WERI-Rb-1 (cell line): ENCODE data around the gene PNPLA4.

Experiments
- DNase-seq: peaks from one replicate; pipeline ENCODE4 v3.0.0-alpha.2; 2020
- H3K27ac ChIP-seq: fragments of 250-450 bp; sonication (Bioruptor Pico); 2 replicates; pipeline ENCODE4 v1.5.1; 2020; ENCODE audit warnings: mild to moderate bottlenecking, moderate library complexity
- H3K27me3 ChIP-seq: fragments of 250-450 bp; sonication (Bioruptor Pico); 2 replicates; pipeline ENCODE4 v1.5.1; 2021; ENCODE audit warnings: mild to moderate bottlenecking, low read depth, moderate library complexity; ENCODE audit not compliant: insufficient read depth, severe bottlenecking
- H3K36me3 ChIP-seq: fragments of 250-450 bp; sonication (Bioruptor Pico); 2 replicates; pipeline ENCODE4 v1.5.1; 2020; ENCODE audit warnings: mild to moderate bottlenecking, moderate library complexity
- H3K4me3 ChIP-seq: 2 replicates; pipeline ENCODE4 v1.5.1; 2011; ENCODE audit warnings: low read depth, mild to moderate bottlenecking, control low read depth, low read length
- H3K9me3 ChIP-seq: fragments of 250-450 bp; sonication (Bioruptor Pico); 2 replicates; pipeline ENCODE4 v1.5.1; 2021; ENCODE audit warnings: mild to moderate bottlenecking, moderate library complexity; ENCODE audit not compliant: severe bottlenecking
- CTCF ChIP-seq: IDR thresholded peaks from 2 replicates; pipeline ENCODE4 v1.5.1; 2011; ENCODE audit warnings: low read depth, mild to moderate bottlenecking, control low read depth, inconsistent platforms, low read length

Gene PNPLA4

DNA sequence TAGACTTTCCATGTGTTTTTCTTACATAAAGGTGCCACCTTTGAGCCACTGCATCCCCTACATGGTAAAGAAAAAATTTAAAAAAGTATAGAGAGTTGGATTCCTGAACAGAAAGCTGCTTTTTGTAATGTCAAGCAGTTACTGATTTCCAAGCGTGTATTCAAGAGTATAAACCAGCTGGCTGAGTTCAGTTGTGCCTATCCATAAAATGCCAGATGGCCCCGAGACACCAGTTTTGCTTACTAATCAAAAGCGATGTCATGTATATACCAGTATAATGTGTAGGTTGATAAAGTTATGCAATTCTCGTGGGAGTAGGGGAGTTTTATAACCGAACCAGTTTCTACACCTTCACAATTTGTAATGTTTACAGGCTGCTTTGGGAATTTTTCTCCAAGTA lies 26.2 kb upstream of the PNPLA4 start:
- H3K9me3 ChIP-seq: no peaks in the 10 kb centered on the region
- no peak for TF ChIP-seq CTCF
- DNase-seq: no peak
- H3K4me3 ChIP-seq: no peak overlapping the region
- H3K36me3 ChIP-seq: no peaks in the 10 kb centered on the region
- H3K27ac ChIP-seq: no peak overlapping the region
- no peaks in the 10 kb centered on the region for H3K27me3 ChIP-seq

GRCh38 chrX:7950865-7951264 lies 23.7 kb upstream of the PNPLA4 start:
- no peak overlapping the region for H3K27ac ChIP-seq
- DNase-seq: no peak
- H3K4me3 ChIP-seq: no peak overlapping the region
- no peaks in the 10 kb centered on the region for H3K36me3 ChIP-seq
- no peaks in the 10 kb centered on the region for H3K27me3 ChIP-seq
- no peaks in the 10 kb centered on the region for H3K9me3 ChIP-seq
- no peak for TF ChIP-seq CTCF

DNA sequence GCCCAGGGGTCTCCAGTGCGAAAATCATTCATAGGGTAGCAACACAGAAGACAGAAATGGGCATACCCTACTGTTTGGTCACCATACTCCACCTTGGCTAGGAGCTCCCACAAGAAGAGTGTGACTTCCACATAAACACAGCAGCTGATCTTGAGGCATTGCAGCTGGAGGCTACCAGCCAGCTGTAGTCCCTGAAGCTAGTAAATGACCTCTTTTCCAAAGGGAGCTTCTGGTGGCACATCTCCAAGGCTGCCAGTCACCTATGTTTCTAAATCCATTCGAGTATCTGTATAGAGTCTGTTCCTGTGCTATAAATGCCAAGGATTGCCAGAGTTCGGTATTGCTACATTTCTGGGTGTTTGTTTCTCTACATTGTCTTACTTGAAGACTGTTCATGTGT lies 21.3 kb upstream of the PNPLA4 start:
- DNase-seq: no peak
- Histone ChIP-seq H3K27me3 (no peaks in the 10 kb centered on the region), H3K27ac (no peak overlapping the region), H3K36me3 (no peaks in the 10 kb centered on the region), H3K4me3 (no peak overlapping the region), H3K9me3 (no peaks in the 10 kb centered on the region)
- no peak for TF ChIP-seq CTCF

GRCh38 chrX:7946960-7947359 lies 19.7 kb upstream of the PNPLA4 start:
- DNase-seq: no peak
- TF ChIP-seq CTCF: no peak

GRCh38 chrX:7943600-7944245 lies 16.5 kb upstream of the PNPLA4 start:
- no peak for TF ChIP-seq CTCF

More at GRCh38 chrX:7946960-7947359, 19.7 kb upstream of the PNPLA4 start:
- Histone ChIP-seq H3K9me3 (no peaks in the 10 kb centered on the region), H3K4me3 (no peak overlapping the region), H3K36me3 (no peaks in the 10 kb centered on the region), H3K27me3 (no peaks in the 10 kb centered on the region), H3K27ac (no peak overlapping the region)

More at GRCh38 chrX:7943600-7944245, 16.5 kb upstream of the PNPLA4 start:
- no peaks in the 10 kb centered on the region for H3K27me3 ChIP-seq
- no peaks in the 10 kb centered on the region for H3K36me3 ChIP-seq
- H3K9me3 ChIP-seq: no peaks in the 10 kb centered on the region
- no peak for DNase-seq
- no peak overlapping the region for H3K4me3 ChIP-seq
- H3K27ac ChIP-seq: no peak overlapping the region
